ENCODE data around the gene ILKAP. TPM values are rescaled to one million over a fixed set of nuclear protein-coding genes. Genes with fewer than 3 reads are reported as not detected.

Gene ILKAP
- total and polyA plus RNA-seq, 2 donors (not counting 1 experiment from before 2014, with no cell fraction given): 27.9 to 31.3 TPM

GRCh38 chr2:238135601-238136150 lies 67.8 kb downstream of the ILKAP start:
- TF ChIP-seq, protein P1, sequence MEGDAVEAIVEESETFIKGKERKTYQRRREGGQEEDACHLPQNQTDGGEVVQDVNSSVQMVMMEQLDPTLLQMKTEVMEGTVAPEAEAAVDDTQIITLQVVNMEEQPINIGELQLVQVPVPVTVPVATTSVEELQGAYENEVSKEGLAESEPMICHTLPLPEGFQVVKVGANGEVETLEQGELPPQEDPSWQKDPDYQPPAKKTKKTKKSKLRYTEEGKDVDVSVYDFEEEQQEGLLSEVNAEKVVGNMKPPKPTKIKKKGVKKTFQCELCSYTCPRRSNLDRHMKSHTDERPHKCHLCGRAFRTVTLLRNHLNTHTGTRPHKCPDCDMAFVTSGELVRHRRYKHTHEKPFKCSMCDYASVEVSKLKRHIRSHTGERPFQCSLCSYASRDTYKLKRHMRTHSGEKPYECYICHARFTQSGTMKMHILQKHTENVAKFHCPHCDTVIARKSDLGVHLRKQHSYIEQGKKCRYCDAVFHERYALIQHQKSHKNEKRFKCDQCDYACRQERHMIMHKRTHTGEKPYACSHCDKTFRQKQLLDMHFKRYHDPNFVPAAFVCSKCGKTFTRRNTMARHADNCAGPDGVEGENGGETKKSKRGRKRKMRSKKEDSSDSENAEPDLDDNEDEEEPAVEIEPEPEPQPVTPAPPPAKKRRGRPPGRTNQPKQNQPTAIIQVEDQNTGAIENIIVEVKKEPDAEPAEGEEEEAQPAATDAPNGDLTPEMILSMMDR (conservative IDR thresholded peaks at IDR 0.05 in 1 of 2, IDR thresholded peaks at IDR 0.05 in 1 of 2; ENCODE audit: low read depth in 1 of 2, low read length in 2 of 2): no peak
- no peak for TF ChIP-seq EZH2 (IDR thresholded peaks at IDR 0.05; ENCODE audit: low read length, missing control alignments)
- no peak overlapping the region for H2AFZ ChIP-seq (ENCODE audit: low read length)
- H3K27me3 ChIP-seq (ENCODE audit: control insufficient read depth, insufficient read depth, low read length): no peaks in the 10 kb centered on the region
- no peak for DNase-seq (ENCODE audit: low read depth in 2 of 2)
- no peak overlapping the region for H3K9ac ChIP-seq (ENCODE audit: insufficient read depth, low read length)
- H3K4me3 ChIP-seq (replicated peaks in 1 of 4; ENCODE audit: control extremely low read depth in 1 of 4, insufficient read depth in 1 of 4, low read depth in 3 of 4, low read length in 4 of 4): no peak overlapping the region
- H3K9me3 ChIP-seq (ENCODE audit: control insufficient read depth, insufficient read depth, low read depth, low read length): no peaks in the 10 kb centered on the region
- no peak overlapping the region for H3K4me2 ChIP-seq (ENCODE audit: extremely low read depth, insufficient read depth, low read length)
- H3K27ac ChIP-seq (ENCODE audit: insufficient read depth, low read length): no peak overlapping the region
- no peaks in the 10 kb centered on the region for H4K20me1 ChIP-seq (ENCODE audit: control insufficient read depth, extremely low read depth, insufficient read depth, low read length)
- H3K4me1 ChIP-seq (ENCODE audit: control insufficient read depth, extremely low read depth, insufficient read depth, low read length): peaks cover 8% of the 10 kb centered on the region
- H3K36me3 ChIP-seq (ENCODE audit: control insufficient read depth, insufficient read depth, low read length): no peaks in the 10 kb centered on the region
- no peaks in the 10 kb centered on the region for H3K79me2 ChIP-seq (ENCODE audit: control insufficient read depth, insufficient read depth, low read length)

- no peak overlapping the region for H2AFZ ChIP-seq (ENCODE audit: low read length)
- H3K9ac ChIP-seq (ENCODE audit: insufficient read depth, low read length): no peak overlapping the region
- no peaks in the 10 kb centered on the region for H3K36me3 ChIP-seq (ENCODE audit: control insufficient read depth, insufficient read depth, low read length)
- H3K79me2 ChIP-seq (ENCODE audit: control insufficient read depth, insufficient read depth, low read length): no peaks in the 10 kb centered on the region
- H3K9me3 ChIP-seq (ENCODE audit: control insufficient read depth, insufficient read depth, low read depth, low read length): no peaks in the 10 kb centered on the region
- DNase-seq (ENCODE audit: low read depth in 2 of 2): no peak
- H3K27ac ChIP-seq (ENCODE audit: insufficient read depth, low read length): no peak overlapping the region
- no peaks in the 10 kb centered on the region for H3K27me3 ChIP-seq (ENCODE audit: control insufficient read depth, insufficient read depth, low read length)
- H3K4me2 ChIP-seq (ENCODE audit: extremely low read depth, insufficient read depth, low read length): no peak overlapping the region
- H3K4me1 ChIP-seq (ENCODE audit: control insufficient read depth, extremely low read depth, insufficient read depth, low read length): peaks cover 8% of the 10 kb centered on the region
- TF ChIP-seq, protein P1 (conservative IDR thresholded peaks at IDR 0.05 in 1 of 2, IDR thresholded peaks at IDR 0.05 in 1 of 2; ENCODE audit: low read depth in 1 of 2, low read length in 2 of 2): no peak
- TF ChIP-seq EZH2 (IDR thresholded peaks at IDR 0.05; ENCODE audit: low read length, missing control alignments): no peak
- no peaks in the 10 kb centered on the region for H4K20me1 ChIP-seq (ENCODE audit: control insufficient read depth, extremely low read depth, insufficient read depth, low read length)
- H3K4me3 ChIP-seq (replicated peaks in 1 of 4; ENCODE audit: control extremely low read depth in 1 of 4, insufficient read depth in 1 of 4, low read depth in 3 of 4, low read length in 4 of 4): no peak overlapping the region
Observed at GRCh38 chr2:238134393-238134785, 69.1 kb downstream of the ILKAP start.

DNA sequence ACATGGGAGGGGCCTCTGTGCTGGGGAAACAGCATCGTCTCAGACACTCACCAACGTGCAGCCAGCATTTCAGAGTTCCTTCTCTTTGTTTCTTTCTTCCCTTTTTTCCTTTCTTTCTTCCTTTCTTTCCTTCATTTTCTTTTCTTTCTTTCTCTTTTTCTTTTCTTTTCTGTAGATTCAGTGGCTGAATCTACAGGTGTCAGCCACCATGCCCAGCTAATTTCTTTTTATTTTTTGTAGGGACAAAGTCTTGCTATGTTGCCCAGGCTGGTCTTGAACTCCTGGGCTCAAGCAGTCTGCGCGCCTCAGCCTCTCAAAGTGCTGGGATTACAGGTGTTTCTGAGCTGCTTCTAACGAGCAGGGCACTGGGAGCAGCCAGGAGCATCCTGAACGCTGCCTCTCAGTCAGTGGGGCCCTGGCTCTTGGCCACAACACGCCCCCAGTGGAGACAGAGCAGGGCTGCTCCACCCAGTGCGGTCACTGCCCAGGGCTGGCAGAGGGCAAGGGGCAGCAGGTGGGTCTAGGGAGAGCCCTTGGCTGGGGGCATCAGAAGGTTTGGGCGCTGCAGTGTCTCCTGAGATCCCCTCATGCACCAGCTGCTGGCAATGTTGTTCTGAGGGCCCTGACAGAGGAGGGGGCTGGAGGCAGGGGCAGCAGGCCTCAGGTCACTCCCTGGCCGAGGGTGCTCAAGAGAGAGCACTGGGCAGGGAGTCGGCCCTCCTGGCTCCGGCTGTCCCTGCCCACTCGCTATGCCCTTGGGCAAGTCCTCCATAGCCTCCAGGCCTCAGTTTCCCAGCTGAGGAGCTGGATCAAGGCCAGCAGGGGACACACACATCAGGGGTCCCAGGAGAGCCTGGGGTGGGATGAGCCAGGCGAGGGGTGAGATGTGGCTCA lies 69.7 kb downstream of the ILKAP start:
- Histone ChIP-seq H3K4me3 (replicated peaks in 1 of 4; ENCODE audit: control extremely low read depth in 1 of 4, insufficient read depth in 1 of 4, low read depth in 3 of 4, low read length in 4 of 4) (no peak overlapping the region), H3K9ac (ENCODE audit: insufficient read depth, low read length) (no peak overlapping the region), H3K4me1 (ENCODE audit: control insufficient read depth, extremely low read depth, insufficient read depth, low read length) (peaks cover 8% of the 10 kb centered on the region), H3K27ac (ENCODE audit: insufficient read depth, low read length) (no peak overlapping the region), H3K9me3 (ENCODE audit: control insufficient read depth, insufficient read depth, low read depth, low read length) (no peaks in the 10 kb centered on the region), H3K79me2 (ENCODE audit: control insufficient read depth, insufficient read depth, low read length) (no peaks in the 10 kb centered on the region), H3K4me2 (ENCODE audit: extremely low read depth, insufficient read depth, low read length) (no peak overlapping the region), H3K27me3 (ENCODE audit: control insufficient read depth, insufficient read depth, low read length) (no peaks in the 10 kb centered on the region), H4K20me1 (ENCODE audit: control insufficient read depth, extremely low read depth, insufficient read depth, low read length) (no peaks in the 10 kb centered on the region), H3K36me3 (ENCODE audit: control insufficient read depth, insufficient read depth, low read length) (no peaks in the 10 kb centered on the region), H2AFZ (ENCODE audit: low read length) (no peak overlapping the region)
- DNase-seq (ENCODE audit: low read depth in 2 of 2): no peak
- TF ChIP-seq EZH2 (IDR thresholded peaks at IDR 0.05; ENCODE audit: low read length, missing control alignments): no peak
- TF ChIP-seq, protein P1 (conservative IDR thresholded peaks at IDR 0.05 in 1 of 2, IDR thresholded peaks at IDR 0.05 in 1 of 2; ENCODE audit: low read depth in 1 of 2, low read length in 2 of 2): no peak

Measured in fibroblast of lung (primary cell).